Endodermal cell (in vitro differentiated cells): ENCODE data around the gene PIP5K1B. TPM values are rescaled to one million over a fixed set of nuclear protein-coding genes. Genes with fewer than 3 reads are reported as not detected.

Experiments used
- DNase-seq: peaks from one replicate; pipeline ENCODE4 v3.0.0-alpha.2; 2017
- H3K27ac ChIP-seq: 2 replicates; pipeline ENCODE4 v1.5.1; 2013; ENCODE audit warnings: mild to moderate bottlenecking, low read depth, low read length, moderate library complexity
- H3K27me3 ChIP-seq: 2 replicates; pipeline ENCODE4 v1.6.1; 2013; ENCODE audit warnings: mild to moderate bottlenecking, low read length, moderate library complexity; ENCODE audit not compliant: insufficient read depth, control insufficient read depth, poor library complexity, severe bottlenecking
- H3K36me3 ChIP-seq: 2 replicates; pipeline ENCODE4 v1.7.0; 2013; ENCODE audit warnings: mild to moderate bottlenecking, low read length, moderate library complexity; ENCODE audit not compliant: control insufficient read depth, insufficient read depth
- H3K4me1 ChIP-seq: one replicate; pipeline ENCODE4 v1.7.0; 2013; ENCODE audit warnings: low read length; ENCODE audit not compliant: control insufficient read depth, insufficient read depth
- H3K4me3 ChIP-seq: 2 replicates; pipeline ENCODE4 v1.5.1; 2013; ENCODE audit warnings: mild to moderate bottlenecking, low read length, moderate library complexity
- H3K9ac ChIP-seq: 2 replicates; pipeline ENCODE4 v1.6.1; 2013; ENCODE audit warnings: mild to moderate bottlenecking, low read length, moderate library complexity; ENCODE audit not compliant: poor library complexity, severe bottlenecking; ENCODE audit errors: extremely low read depth
- H3K9me3 ChIP-seq: 2 replicates; pipeline ENCODE4 v1.6.1; 2013; ENCODE audit warnings: mild to moderate bottlenecking, low read length, moderate library complexity; ENCODE audit not compliant: control insufficient read depth
- H3K27ac Mint-ChIP-seq: 2 replicates; pipeline ENCODE4 v1.8.0; 2020; ENCODE audit warnings: mixed read lengths
- H3K27me3 Mint-ChIP-seq: 2 replicates; pipeline ENCODE4 v1.8.0; 2021; ENCODE audit warnings: mild to moderate bottlenecking, mixed read lengths; ENCODE audit not compliant: insufficient read depth
- H3K36me3 Mint-ChIP-seq: 2 replicates; pipeline ENCODE4 v1.8.0; 2020; ENCODE audit warnings: low read depth, mixed read lengths
- H3K4me1 Mint-ChIP-seq: 2 replicates; pipeline ENCODE4 v1.8.0; 2020; ENCODE audit warnings: mixed read lengths
- H3K4me3 Mint-ChIP-seq: 2 replicates; pipeline ENCODE4 v1.8.0; 2020; ENCODE audit warnings: mild to moderate bottlenecking, moderate library complexity, mixed read lengths
- H3K9me3 Mint-ChIP-seq: 2 replicates; pipeline ENCODE4 v1.8.0; 2020; ENCODE audit warnings: mild to moderate bottlenecking, mixed read lengths
- WGBS, 2 experiments: methylation state at CpG; one replicate each; pipeline versions ENCODE4 v1.1.5 to v1.1.7; 2013; ENCODE audit warnings: missing lambda C conversion rate in 2 of 2, mixed read lengths in 1 of 2; ENCODE audit not compliant: insufficient coverage in 1 of 2, insufficient read length in 1 of 2; 5-methylcytosine and 5-hydroxymethylcytosine counted together
- total RNA-seq, 2 donors: library from RNA; stranded (reverse); fragmentation: NEBNext Ultra II Directional in 1 of 2; extraction: Animal tissue kit (Norgen Biotek cat#: 25700) in 1 of 2; gene quantifications; 2 replicates in 1 of 2; 3 replicates in 1 of 2; pipeline ENCODE4 v1.2.1, GENCODE V29; 2021
- TF ChIP-seq, protein P1 (sequence below): fragments of 200-600 bp; sonication (generic); conservative IDR thresholded peaks from 2 replicates; pipeline ENCODE4 v1.5.0; 2021; ENCODE audit warnings: antibody characterized with exemption, mild to moderate bottlenecking

PIP5K1B gene
- total RNA-seq, 2 donors from 2014 or later: 8.5 to 10.2 TPM

DNA sequence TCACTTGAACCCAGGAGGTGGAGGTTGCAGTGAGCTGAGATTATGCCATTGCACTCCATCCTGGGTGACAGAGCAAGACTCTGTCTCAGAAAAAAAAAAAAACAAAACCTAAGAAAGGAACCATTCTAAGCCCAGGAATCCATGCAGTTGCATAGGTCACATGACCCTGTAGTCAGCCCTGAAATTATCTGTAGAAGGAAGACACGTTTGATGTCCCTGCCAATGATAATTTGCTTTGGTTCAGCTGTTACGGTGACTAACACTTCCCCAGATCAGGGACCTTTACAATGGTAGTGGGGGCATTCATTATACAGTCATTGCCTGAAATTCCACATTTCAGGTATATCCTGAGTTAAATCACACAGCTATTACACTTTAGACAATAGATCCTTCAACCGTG is 258.4 kb downstream of the PIP5K1B start:
- TF ChIP-seq, protein P1, sequence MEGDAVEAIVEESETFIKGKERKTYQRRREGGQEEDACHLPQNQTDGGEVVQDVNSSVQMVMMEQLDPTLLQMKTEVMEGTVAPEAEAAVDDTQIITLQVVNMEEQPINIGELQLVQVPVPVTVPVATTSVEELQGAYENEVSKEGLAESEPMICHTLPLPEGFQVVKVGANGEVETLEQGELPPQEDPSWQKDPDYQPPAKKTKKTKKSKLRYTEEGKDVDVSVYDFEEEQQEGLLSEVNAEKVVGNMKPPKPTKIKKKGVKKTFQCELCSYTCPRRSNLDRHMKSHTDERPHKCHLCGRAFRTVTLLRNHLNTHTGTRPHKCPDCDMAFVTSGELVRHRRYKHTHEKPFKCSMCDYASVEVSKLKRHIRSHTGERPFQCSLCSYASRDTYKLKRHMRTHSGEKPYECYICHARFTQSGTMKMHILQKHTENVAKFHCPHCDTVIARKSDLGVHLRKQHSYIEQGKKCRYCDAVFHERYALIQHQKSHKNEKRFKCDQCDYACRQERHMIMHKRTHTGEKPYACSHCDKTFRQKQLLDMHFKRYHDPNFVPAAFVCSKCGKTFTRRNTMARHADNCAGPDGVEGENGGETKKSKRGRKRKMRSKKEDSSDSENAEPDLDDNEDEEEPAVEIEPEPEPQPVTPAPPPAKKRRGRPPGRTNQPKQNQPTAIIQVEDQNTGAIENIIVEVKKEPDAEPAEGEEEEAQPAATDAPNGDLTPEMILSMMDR: no peak
- peaks cover 4% of the 10 kb centered on the region for H3K4me1 Mint-ChIP-seq
- 89 to 96% methylated on average over 2 to 3 of the region's 3 CpGs for WGBS, 2 experiments
- H3K36me3 Mint-ChIP-seq: no peaks in the 10 kb centered on the region
- H3K27ac Mint-ChIP-seq: no peak overlapping the region
- Histone ChIP-seq H3K4me3 (no peak overlapping the region), H3K36me3 (peaks cover 15% of the 10 kb centered on the region), H3K9ac (no peak overlapping the region), H3K4me1 (no peaks in the 10 kb centered on the region), H3K9me3 (peaks cover 10% of the 10 kb centered on the region), H3K27me3 (no peaks in the 10 kb centered on the region), H3K27ac (no peak overlapping the region)
- no peaks in the 10 kb centered on the region for H3K9me3 Mint-ChIP-seq
- H3K27me3 Mint-ChIP-seq: no peaks in the 10 kb centered on the region
- H3K4me3 Mint-ChIP-seq: no peak overlapping the region
- no peak for DNase-seq

- Histone ChIP-seq H3K4me3 (no peak overlapping the region), H3K4me1 (no peaks in the 10 kb centered on the region), H3K9me3 (peaks cover 10% of the 10 kb centered on the region), H3K27ac (no peak overlapping the region), H3K27me3 (no peaks in the 10 kb centered on the region), H3K9ac (no peak overlapping the region), H3K36me3 (peaks cover 15% of the 10 kb centered on the region)
- WGBS, 2 experiments: 95 to 100% methylated on average over 1 to 3 of the region's 3 CpGs
- no peaks in the 10 kb centered on the region for H3K27me3 Mint-ChIP-seq
- H3K9me3 Mint-ChIP-seq: no peaks in the 10 kb centered on the region
- DNase-seq: no peak
- H3K36me3 Mint-ChIP-seq: no peaks in the 10 kb centered on the region
- H3K4me3 Mint-ChIP-seq: no peak overlapping the region
- H3K4me1 Mint-ChIP-seq: peaks cover 4% of the 10 kb centered on the region
- TF ChIP-seq, protein P1: no peak
- no peak overlapping the region for H3K27ac Mint-ChIP-seq
Measured at GRCh38 chr9:68964102-68964541, 259.1 kb downstream of the PIP5K1B start.

DNA sequence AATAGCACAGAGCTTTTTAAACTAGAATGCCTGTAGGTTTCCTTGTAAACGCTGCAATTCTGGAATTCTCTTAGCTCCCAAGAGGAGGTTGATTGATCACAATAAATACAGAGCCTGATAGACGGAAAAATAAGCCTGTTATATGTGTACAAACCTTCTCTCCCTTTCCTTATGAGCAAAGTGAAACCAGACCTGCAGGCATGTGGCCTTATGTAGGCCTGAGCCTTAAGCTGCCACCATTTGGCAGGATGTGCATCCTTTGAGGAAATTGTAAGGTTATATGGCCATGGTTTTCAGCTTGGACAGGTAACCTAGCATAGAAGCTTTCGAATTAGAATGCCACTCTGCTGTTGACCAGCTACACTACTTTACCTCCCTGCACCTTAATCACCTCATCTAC is 259.7 kb downstream of the PIP5K1B start:
- no peaks in the 10 kb centered on the region for H3K9me3 Mint-ChIP-seq
- H3K4me1 ChIP-seq: no peaks in the 10 kb centered on the region
- no peaks in the 10 kb centered on the region for H3K27me3 Mint-ChIP-seq
- H3K27me3 ChIP-seq: no peaks in the 10 kb centered on the region
- H3K4me3 ChIP-seq: no peak overlapping the region
- H3K36me3 ChIP-seq: peaks cover 15% of the 10 kb centered on the region
- TF ChIP-seq, protein P1: no peak
- no peak overlapping the region for H3K27ac ChIP-seq
- H3K4me3 Mint-ChIP-seq: no peak overlapping the region
- H3K9ac ChIP-seq: no peak overlapping the region
- no peak overlapping the region for H3K27ac Mint-ChIP-seq
- peaks cover 6% of the 10 kb centered on the region for H3K9me3 ChIP-seq
- H3K4me1 Mint-ChIP-seq: peaks cover 7% of the 10 kb centered on the region
- 89 to 94% methylated on average over 2 to 3 of the region's 3 CpGs for WGBS, 2 experiments
- no peak for DNase-seq
- H3K36me3 Mint-ChIP-seq: no peaks in the 10 kb centered on the region
